ENCODE measurements around the gene THAP6. TPM values are rescaled to one million over a fixed set of nuclear protein-coding genes. Genes with fewer than 3 reads are reported as not detected.

The THAP6 gene
- total RNA-seq, 1 experiment from 2014 or later = 27.6 TPM

- Mint-ChIP-seq H3K9me3 (ENCODE audit: unreplicated experiment) (no peaks in the 10 kb centered on the region), H3K4me3 (ENCODE audit: unreplicated experiment) (no peak overlapping the region), H3K36me3 (ENCODE audit: insufficient read depth, unreplicated experiment) (no peaks in the 10 kb centered on the region), H3K4me1 (ENCODE audit: insufficient read depth, unreplicated experiment) (peaks cover 6% of the 10 kb centered on the region), H3K27me3 (ENCODE audit: insufficient read depth, unreplicated experiment) (no peaks in the 10 kb centered on the region), H3K27ac (ENCODE audit: low read depth, unreplicated experiment) (no peak overlapping the region)
- DNase-seq (ENCODE audit: unreplicated experiment) = peak; percentile 45
- TF ChIP-seq CTCF (IDR thresholded peaks at IDR 0.05; ENCODE audit: unreplicated experiment) = no peak
- intact Hi-C loops (cut with micrococcal nuclease) = no loop called here
- CTCF ChIA-PET = interaction anchor here (0.6 to 1.5 kb wide), 2 partner anchors 9 to 673 kb away, joined by 3 read pairs; no protein-coding TSS in a partner anchor
- BruUV-seq (replicated peaks) = no TSS peak
- POLR2A ChIA-PET = interaction anchor here (0.9 to 1.0 kb wide), 2 partner anchors 8 to 13 kb away, joined by 3 to 6 read pairs; partner anchors contain the start of gene ODAPH
Observed at GRCh38 chr4:75547647-75548387, 33.5 kb downstream of the THAP6 start.

GRCh38 chr4:75549019-75549418 is 34.7 kb downstream of the THAP6 start:
- POLR2A ChIA-PET = no interaction called here
- H3K4me3 Mint-ChIP-seq (ENCODE audit: unreplicated experiment) = no peak overlapping the region

DNA sequence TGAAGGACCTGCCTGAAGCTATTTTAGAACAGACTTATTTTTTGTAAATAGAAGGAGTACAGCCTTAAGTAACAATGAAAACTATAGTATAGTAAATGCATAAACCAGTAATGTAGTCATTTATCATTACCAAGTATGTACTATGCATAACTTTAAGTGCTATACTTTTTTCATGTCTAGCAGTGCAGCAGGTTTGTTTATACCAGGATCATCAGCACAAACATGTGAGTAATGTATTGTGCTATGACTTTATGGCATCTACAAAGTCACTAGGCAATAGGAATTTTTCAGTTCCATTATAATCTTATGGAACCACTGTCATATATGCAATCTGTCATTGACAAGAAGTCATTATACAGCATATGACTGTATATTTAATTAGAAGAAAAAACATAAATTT is 38.2 kb downstream of the THAP6 start:
- H3K27me3 Mint-ChIP-seq (ENCODE audit: insufficient read depth, unreplicated experiment) = no peaks in the 10 kb centered on the region
- peaks cover 8% of the 10 kb centered on the region for H3K4me1 Mint-ChIP-seq (ENCODE audit: insufficient read depth, unreplicated experiment)
- no TSS peak for BruUV-seq (replicated peaks)
- H3K9me3 Mint-ChIP-seq (ENCODE audit: unreplicated experiment) = no peaks in the 10 kb centered on the region
- no peaks in the 10 kb centered on the region for H3K36me3 Mint-ChIP-seq (ENCODE audit: insufficient read depth, unreplicated experiment)
- H3K27ac Mint-ChIP-seq (ENCODE audit: low read depth, unreplicated experiment) = no peak overlapping the region
- POLR2A ChIA-PET = interaction anchor here (0.7 kb wide), 1 partner anchor 38 kb away, joined by 3 read pairs; the partner anchor contains the start of genes RCHY1 and THAP6
- no peak overlapping the region for H3K4me3 Mint-ChIP-seq (ENCODE audit: unreplicated experiment)
- intact Hi-C loops (cut with micrococcal nuclease) = no loop called here
- DNase-seq (ENCODE audit: unreplicated experiment) = no peak
- no peak for TF ChIP-seq CTCF (IDR thresholded peaks at IDR 0.05; ENCODE audit: unreplicated experiment)
- CTCF ChIA-PET = no interaction called here

More at GRCh38 chr4:75549019-75549418, 34.7 kb downstream of the THAP6 start:
- DNase-seq (ENCODE audit: unreplicated experiment) = no peak
- CTCF ChIA-PET = interaction anchor here (0.6 kb wide), 1 partner anchor 22 kb away, joined by 3 read pairs; no protein-coding TSS in a partner anchor
- TF ChIP-seq CTCF (IDR thresholded peaks at IDR 0.05; ENCODE audit: unreplicated experiment) = no peak
- Mint-ChIP-seq H3K27ac (ENCODE audit: low read depth, unreplicated experiment) (no peak overlapping the region), H3K36me3 (ENCODE audit: insufficient read depth, unreplicated experiment) (no peaks in the 10 kb centered on the region), H3K9me3 (ENCODE audit: unreplicated experiment) (no peaks in the 10 kb centered on the region), H3K27me3 (ENCODE audit: insufficient read depth, unreplicated experiment) (no peaks in the 10 kb centered on the region), H3K4me1 (ENCODE audit: insufficient read depth, unreplicated experiment) (no peaks in the 10 kb centered on the region)
- BruUV-seq (replicated peaks) = no TSS peak
- intact Hi-C loops (cut with micrococcal nuclease) = no loop called here

GRCh38 chr4:75555294-75556164 is 41.3 kb downstream of the THAP6 start, which contains the start of gene ODAPH:
ODAPH (plus strand) TSS chr4:75556066; CDS start chr4:75556083, 17 bp downstream.
- no peaks in the 10 kb centered on the region for H3K27me3 Mint-ChIP-seq (ENCODE audit: insufficient read depth, unreplicated experiment)
- H3K4me1 Mint-ChIP-seq (ENCODE audit: insufficient read depth, unreplicated experiment) = peaks cover 8% of the 10 kb centered on the region
- H3K27ac Mint-ChIP-seq (ENCODE audit: low read depth, unreplicated experiment) = peak within 1 kb of the TSS; percentile 58
- ChIA-PET POLR2A (interaction anchor here (0.8 to 2.3 kb wide), 6 partner anchors 8 to 169 kb away, joined by 3 to 7 read pairs (median 4); partner anchors contain the start of genes RCHY1, THAP6 and USO1), CTCF (interaction anchor here (0.6 to 1.9 kb wide), 6 partner anchors 9 to 1324 kb away, joined by 3 to 6 read pairs (median 3); no protein-coding TSS in a partner anchor)
- H3K36me3 Mint-ChIP-seq (ENCODE audit: insufficient read depth, unreplicated experiment) = no peaks in the 10 kb centered on the region
- intact Hi-C loops (cut with micrococcal nuclease) = no loop called here
- DNase-seq (ENCODE audit: unreplicated experiment) = peak; percentile 63
- peak within 1 kb of the TSS; percentile 46 for H3K4me3 Mint-ChIP-seq (ENCODE audit: unreplicated experiment)
- H3K9me3 Mint-ChIP-seq (ENCODE audit: unreplicated experiment) = no peaks in the 10 kb centered on the region
- TF ChIP-seq CTCF (IDR thresholded peaks at IDR 0.05; ENCODE audit: unreplicated experiment) = no peak
- BruUV-seq (replicated peaks) = no TSS peak
